Measurements from ENCODE around the gene MAP1LC3A.

Gene MAP1LC3A

DNA sequence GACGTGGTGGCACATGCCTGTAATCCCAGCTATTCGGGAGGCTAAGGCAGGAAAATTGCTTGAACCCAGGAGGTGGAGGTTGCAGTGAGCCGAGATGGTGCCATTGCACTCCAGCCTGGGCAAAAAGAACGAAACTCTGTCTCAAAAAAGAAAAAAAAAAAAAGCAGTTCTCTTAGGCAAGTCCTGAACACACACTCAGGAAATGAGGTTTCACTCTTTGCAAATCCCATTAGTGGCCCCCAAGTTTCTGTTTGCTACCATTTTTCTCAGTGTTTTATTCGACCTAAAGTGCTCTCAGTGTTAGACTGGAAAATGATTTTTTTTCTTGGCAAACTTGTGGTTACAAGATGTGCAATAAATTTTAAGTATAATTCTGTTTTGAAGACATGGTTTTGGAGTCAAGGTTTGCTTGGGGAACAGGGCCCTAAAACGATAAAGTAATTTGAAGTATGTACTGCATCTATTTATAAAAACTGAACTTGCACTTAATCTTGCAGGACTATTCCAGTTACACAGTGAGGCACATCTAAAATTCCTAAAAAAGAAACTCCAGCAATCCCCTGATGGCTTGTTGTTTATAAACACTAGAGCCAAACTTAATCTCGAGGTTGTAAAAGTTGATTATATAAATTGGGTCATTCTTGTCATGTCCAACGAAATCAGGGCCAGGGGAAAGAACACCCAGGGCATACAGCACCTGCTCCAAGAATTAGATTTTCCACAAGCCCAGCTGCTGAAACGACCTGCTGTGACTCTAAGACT is 42.6 kb downstream of the MAP1LC3A start:
- intact Hi-C loops (cut with DNase I): no loop called here
- no peak for DNase-seq

DNA sequence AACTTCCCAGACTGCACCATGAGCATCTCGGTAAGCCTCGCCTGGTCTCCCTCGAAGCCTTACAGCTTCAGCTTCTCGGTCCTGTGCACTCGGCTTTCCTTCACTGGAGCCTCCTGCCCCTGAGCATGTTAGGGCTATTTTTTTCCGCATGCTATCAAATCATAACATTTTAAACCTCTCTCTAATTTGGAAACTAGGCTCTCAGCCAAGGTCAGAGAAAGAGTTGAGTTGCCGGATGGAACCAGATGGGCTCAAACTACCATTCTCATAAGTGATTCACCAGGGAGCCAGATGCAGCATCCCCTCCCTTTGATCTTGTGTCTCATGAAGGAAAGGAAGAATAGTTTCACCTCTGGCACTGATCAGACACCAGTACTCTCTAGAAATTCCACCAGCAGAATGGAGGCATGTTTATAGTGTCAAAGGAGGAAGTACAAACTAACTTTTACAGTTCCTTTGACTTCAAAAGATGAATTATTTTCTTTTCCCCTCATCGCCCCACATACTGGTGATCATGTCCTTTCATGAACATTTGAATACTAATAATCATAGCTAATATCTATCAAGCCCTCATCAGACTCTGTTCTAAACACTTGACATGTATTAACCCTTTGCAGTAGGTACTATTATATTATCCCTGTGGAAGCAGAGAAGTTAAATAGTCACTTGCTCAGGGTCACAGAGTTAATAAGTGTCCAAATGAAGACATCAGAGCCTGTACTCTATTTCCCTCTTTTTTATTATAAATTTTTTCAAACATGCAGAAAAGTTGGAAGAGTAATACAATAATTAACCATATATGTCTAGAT is 46.7 kb downstream of the MAP1LC3A start:
- peak in 1 of 10 donors; percentile 34 for DNase-seq
- intact Hi-C loops (cut with DNase I): no loop called here

DNA sequence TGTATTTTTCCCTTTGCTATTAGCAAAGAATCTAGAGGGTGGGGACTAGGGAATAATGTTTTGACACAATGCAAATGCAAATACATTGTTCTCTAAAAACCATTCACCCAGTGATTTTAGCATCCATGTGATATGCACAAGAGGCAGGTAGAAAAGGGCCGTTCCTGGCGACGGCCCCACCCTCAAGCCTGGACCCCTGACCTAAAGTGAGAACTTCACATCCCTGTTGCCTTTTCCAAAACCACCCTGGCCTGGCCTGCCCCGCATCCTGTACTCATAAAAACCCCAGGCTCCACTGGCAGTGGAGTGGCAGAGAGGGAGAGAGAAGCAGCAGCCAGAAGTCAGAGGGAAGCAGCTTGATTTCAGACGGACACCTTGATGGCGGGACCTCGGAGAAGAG is 48.5 kb downstream of the MAP1LC3A start:
- intact Hi-C loops (cut with DNase I): no loop called here
- peak in 1 of 10 donors; percentile 58 for DNase-seq

Data from posterior cingulate gyrus (tissue), 11 donors.